Endometrial microvascular endothelial cells (primary cell): Measurements from ENCODE around the gene TMC2. TPM values are rescaled to one million over a fixed set of nuclear protein-coding genes. Genes with fewer than 3 reads are reported as not detected.

Experiments
- in situ Hi-C: cut with HindIII; loops from 2 replicates; pipeline ENCODE4 v1.10.0; 2017; ENCODE audit warnings: low sequenced_read_pairs, low pct_unique_long_range_greater_than_20kb; ENCODE audit errors: inconsistent ontology term
- total RNA-seq: library from RNA; depleted of rRNA; stranded (reverse); fragments of >200 nt; gene quantifications from one replicate; pipeline ENCODE4 v1.2.3, GENCODE V29; 2015; ENCODE audit errors: inconsistent ontology term

The TMC2 gene
- total RNA-seq, 1 donor from 2014 or later: not detected

GRCh38 chr20:2690213-2690612 lies 153.8 kb downstream of the TMC2 start:
- in situ Hi-C loops: no loop called here

DNA sequence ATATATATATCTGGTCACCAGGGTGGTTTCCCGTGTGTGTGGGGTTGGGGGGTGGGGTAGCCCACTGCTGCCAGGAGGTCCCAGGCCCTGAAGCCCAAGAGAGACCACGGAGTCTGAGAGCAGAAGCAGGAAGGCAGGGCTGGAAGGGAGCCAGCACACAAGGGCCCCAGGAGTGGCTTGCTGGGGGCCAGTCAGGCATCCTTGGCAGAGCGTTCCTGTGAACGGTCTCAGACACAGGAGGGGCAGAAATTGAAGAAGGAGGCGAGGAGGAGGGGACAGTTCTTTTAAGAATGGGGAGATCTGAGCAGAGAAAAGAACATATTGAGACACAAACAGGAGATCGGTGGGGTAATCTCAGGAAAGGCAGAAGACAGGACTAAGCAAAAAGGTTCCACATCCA lies 154.3 kb downstream of the TMC2 start:
- in situ Hi-C loops: no loop called here

- in situ Hi-C loops: no loop called here
Observed at GRCh38 chr20:2691127-2691526, 154.8 kb downstream of the TMC2 start.

Other genes starting within 250 kb of the TMC2 start
- gene TGM3, start 240.6 kb upstream of the TMC2 start, total RNA-seq: not detected
- gene TGM6, start 155.7 kb upstream of the TMC2 start, total RNA-seq: not detected
- 653 TPM for gene SNRPB, start 65.8 kb upstream of the TMC2 start, total RNA-seq
- 5.5 TPM for gene ZNF343, start 27.7 kb upstream of the TMC2 start, total RNA-seq
- gene NOP56, start 116.1 kb downstream of the TMC2 start, total RNA-seq: 190 TPM
- 108 TPM for gene IDH3B, start 127.6 kb downstream of the TMC2 start, total RNA-seq
- gene EBF4, start 156.2 kb downstream of the TMC2 start, total RNA-seq: 0.37 TPM